ENCODE measurements around the gene ZSCAN31. TPM values are rescaled to one million over a fixed set of nuclear protein-coding genes. Genes with fewer than 3 reads are reported as not detected.

Gene ZSCAN31
- total and polyA plus RNA-seq, 9 of the 15 experiments (the other 6 are each of a cell fraction or from before 2014, with no cell fraction given), result 3.9 to 12.1 (median 7.0) TPM

GRCh38 chr6:28333599-28334018, 2.3 kb downstream of the ZSCAN31 start (continued):
- TF ChIP-seq RERE (CRISPR knock-in tag; IDR thresholded peaks at IDR 0.05; ENCODE audit: borderline replicate concordance) (no peak), CC2D1A (IDR thresholded peaks at IDR 0.05) (0 out of 2 replicates have a peak, but pooled peaks have one; percentile 28), FOXM1 (IDR thresholded peaks at IDR 0.05; ENCODE audit: low read depth) (no peak; the same call in 1 of the 2 replicates), FOXM1 (CRISPR knock-in tag; IDR thresholded peaks at IDR 0.05; ENCODE audit: low read depth) (no peak), ZNF121 (CRISPR knock-in tag; conservative IDR thresholded peaks at IDR 0.05) (no peak), SAP30 (IDR thresholded peaks at IDR 0.05; ENCODE audit: borderline replicate concordance, insufficient read depth, low read depth, low read length, poor library complexity, severe bottlenecking) (no peak), HSF4 (CRISPR knock-in tag; IDR thresholded peaks at IDR 0.05; ENCODE audit: borderline replicate concordance) (no peak), RB1 (IDR thresholded peaks at IDR 0.05; ENCODE audit: low read depth) (no peak), POLR2H (tag; IDR thresholded peaks at IDR 0.05; ENCODE audit: low read depth) (no peak), ZBTB26 (CRISPR knock-in tag; IDR thresholded peaks at IDR 0.05) (no peak), ZNF316 (IDR thresholded peaks at IDR 0.05) (no peak; the same call in 1 of the 2 replicates), SIRT6 (IDR thresholded peaks at IDR 0.05; ENCODE audit: low read depth, low read length) (no peak), NFE2L1 (tag; IDR thresholded peaks at IDR 0.05; ENCODE audit: borderline replicate concordance, low read depth) (no peak), DLX4 (CRISPR knock-in tag; IDR thresholded peaks at IDR 0.05) (no peak), KLF1 (tag; IDR thresholded peaks at IDR 0.05) (no peak), ZBTB7A (IDR thresholded peaks at IDR 0.05; ENCODE audit: borderline replicate concordance, control insufficient read depth, low read depth, low read length) (no peak), ZNF75A (CRISPR knock-in tag; IDR thresholded peaks at IDR 0.05) (no peak), EHMT2 (IDR thresholded peaks at IDR 0.05) (no peak; the same call in 1 of the 2 replicates), ZNF263 (CRISPR knock-in tag; IDR thresholded peaks at IDR 0.05; ENCODE audit: borderline replicate concordance) (peak; percentile 100), ZZZ3 (IDR thresholded peaks at IDR 0.05) (no peak), TCF7L2 (IDR thresholded peaks at IDR 0.05; ENCODE audit: low read depth, low read length) (no peak), ZNF41 (CRISPR knock-in tag; conservative IDR thresholded peaks at IDR 0.05) (no peak), USF1 (CRISPR knock-in tag; IDR thresholded peaks at IDR 0.05) (no peak)

Measured in K562 (cell line).